ENCODE data around the gene PAK6. TPM values are rescaled to one million over a fixed set of nuclear protein-coding genes. Genes with fewer than 3 reads are reported as not detected.

The PAK6 gene
- total and polyA plus RNA-seq, 4 donors, result 0.05 to 0.17 (median 0.10) TPM

- TF ChIP-seq FOXA2 (IDR thresholded peaks at IDR 0.05) (no peak), GABPA (IDR thresholded peaks at IDR 0.05 in 1 of 2, conservative IDR thresholded peaks at IDR 0.05 in 1 of 2) (no peak), RXRA (IDR thresholded peaks at IDR 0.05) (no peak), YY1 (IDR thresholded peaks at IDR 0.05) (no peak), RAD21 (IDR thresholded peaks at IDR 0.05) (no peak), HNF4G (IDR thresholded peaks at IDR 0.05) (no peak), SP1 (IDR thresholded peaks at IDR 0.05) (no peak), CTCF (IDR thresholded peaks at IDR 0.05; ENCODE audit: low read depth, low read length, missing input control) (no peak), FOXA1 (IDR thresholded peaks at IDR 0.05) (no peak)
- TF ChIP-seq, protein P1, sequence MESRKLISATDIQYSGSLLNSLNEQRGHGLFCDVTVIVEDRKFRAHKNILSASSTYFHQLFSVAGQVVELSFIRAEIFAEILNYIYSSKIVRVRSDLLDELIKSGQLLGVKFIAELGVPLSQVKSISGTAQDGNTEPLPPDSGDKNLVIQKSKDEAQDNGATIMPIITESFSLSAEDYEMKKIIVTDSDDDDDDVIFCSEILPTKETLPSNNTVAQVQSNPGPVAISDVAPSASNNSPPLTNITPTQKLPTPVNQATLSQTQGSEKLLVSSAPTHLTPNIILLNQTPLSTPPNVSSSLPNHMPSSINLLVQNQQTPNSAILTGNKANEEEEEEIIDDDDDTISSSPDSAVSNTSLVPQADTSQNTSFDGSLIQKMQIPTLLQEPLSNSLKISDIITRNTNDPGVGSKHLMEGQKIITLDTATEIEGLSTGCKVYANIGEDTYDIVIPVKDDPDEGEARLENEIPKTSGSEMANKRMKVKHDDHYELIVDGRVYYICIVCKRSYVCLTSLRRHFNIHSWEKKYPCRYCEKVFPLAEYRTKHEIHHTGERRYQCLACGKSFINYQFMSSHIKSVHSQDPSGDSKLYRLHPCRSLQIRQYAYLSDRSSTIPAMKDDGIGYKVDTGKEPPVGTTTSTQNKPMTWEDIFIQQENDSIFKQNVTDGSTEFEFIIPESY (IDR thresholded peaks at IDR 0.05), result no peak
- TF ChIP-seq, protein P2, sequence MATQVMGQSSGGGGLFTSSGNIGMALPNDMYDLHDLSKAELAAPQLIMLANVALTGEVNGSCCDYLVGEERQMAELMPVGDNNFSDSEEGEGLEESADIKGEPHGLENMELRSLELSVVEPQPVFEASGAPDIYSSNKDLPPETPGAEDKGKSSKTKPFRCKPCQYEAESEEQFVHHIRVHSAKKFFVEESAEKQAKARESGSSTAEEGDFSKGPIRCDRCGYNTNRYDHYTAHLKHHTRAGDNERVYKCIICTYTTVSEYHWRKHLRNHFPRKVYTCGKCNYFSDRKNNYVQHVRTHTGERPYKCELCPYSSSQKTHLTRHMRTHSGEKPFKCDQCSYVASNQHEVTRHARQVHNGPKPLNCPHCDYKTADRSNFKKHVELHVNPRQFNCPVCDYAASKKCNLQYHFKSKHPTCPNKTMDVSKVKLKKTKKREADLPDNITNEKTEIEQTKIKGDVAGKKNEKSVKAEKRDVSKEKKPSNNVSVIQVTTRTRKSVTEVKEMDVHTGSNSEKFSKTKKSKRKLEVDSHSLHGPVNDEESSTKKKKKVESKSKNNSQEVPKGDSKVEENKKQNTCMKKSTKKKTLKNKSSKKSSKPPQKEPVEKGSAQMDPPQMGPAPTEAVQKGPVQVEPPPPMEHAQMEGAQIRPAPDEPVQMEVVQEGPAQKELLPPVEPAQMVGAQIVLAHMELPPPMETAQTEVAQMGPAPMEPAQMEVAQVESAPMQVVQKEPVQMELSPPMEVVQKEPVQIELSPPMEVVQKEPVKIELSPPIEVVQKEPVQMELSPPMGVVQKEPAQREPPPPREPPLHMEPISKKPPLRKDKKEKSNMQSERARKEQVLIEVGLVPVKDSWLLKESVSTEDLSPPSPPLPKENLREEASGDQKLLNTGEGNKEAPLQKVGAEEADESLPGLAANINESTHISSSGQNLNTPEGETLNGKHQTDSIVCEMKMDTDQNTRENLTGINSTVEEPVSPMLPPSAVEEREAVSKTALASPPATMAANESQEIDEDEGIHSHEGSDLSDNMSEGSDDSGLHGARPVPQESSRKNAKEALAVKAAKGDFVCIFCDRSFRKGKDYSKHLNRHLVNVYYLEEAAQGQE (IDR thresholded peaks at IDR 0.05), result no peak
- TF ChIP-seq, protein P3, sequence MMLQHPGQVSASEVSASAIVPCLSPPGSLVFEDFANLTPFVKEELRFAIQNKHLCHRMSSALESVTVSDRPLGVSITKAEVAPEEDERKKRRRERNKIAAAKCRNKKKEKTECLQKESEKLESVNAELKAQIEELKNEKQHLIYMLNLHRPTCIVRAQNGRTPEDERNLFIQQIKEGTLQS (IDR thresholded peaks at IDR 0.05), result no peak
- TF ChIP-seq, protein P4, sequence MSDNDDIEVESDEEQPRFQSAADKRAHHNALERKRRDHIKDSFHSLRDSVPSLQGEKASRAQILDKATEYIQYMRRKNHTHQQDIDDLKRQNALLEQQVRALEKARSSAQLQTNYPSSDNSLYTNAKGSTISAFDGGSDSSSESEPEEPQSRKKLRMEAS (IDR thresholded peaks at IDR 0.05), result no peak
- WGBS, result 82% methylated on average over 4 of the region's 4 CpGs
- Histone ChIP-seq H3K27me3 (ENCODE audit: control insufficient read depth in 4 of 4, insufficient read depth in 4 of 4, low read length in 3 of 4) (no peaks in the 10 kb centered on the region), H3K4me3 (ENCODE audit: low read depth in 1 of 3, low read length in 3 of 3) (no peak overlapping the region), H3K4me1 (ENCODE audit: control insufficient read depth in 4 of 4, insufficient read depth in 4 of 4, low read length in 3 of 4) (peaks cover 2 to 20% (median 9%) of the 10 kb centered on the region in 4 donors), H3K36me3 (ENCODE audit: control insufficient read depth in 4 of 4, insufficient read depth in 3 of 4, low read depth in 1 of 4, low read length in 3 of 4) (no peaks in the 10 kb centered on the region), H3K9me3 (ENCODE audit: control insufficient read depth in 4 of 4, low read length in 3 of 4) (no peaks in the 10 kb centered on the region), H3K27ac (ENCODE audit: low read depth in 1 of 2, low read length in 2 of 2) (no peak overlapping the region), H3K9ac (ENCODE audit: low read depth in 1 of 2, low read length in 2 of 2) (no peak overlapping the region)
- DNase-seq (ENCODE audit: low spot score), result no peak
These were observed 49.1 kb downstream of the PAK6 start for GRCh38 chr15:40287968-40288367.

DNA sequence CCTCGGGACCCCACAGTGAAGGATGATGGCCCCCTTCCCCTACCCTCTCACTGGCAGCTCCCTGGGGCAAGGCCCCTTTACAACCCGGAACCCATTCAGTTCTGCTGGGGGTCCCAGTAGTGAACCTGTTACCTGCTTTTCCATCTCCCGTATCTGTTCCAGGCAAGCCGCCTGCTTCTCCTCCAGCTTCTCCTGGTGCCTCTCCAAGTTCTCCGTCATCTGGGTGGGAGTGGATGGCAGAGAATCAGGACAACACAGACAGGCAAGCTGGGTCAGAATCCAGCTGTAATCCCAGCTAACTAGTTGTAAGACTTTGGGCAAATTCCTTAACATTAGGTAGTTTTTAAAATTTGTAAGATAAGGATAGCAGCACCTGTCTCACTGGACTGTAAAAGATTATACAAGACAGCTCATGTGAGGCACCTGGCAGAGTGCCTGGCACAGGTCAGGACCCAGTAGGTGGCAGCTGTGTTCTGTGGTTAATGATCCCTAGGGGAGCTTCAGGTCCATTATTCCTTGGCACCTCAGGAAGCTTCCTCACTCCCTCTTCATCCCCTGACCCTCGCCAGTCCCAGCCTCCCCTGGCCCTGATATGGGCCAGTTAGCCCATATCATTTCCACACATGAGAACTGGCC, 50.4 kb downstream of the PAK6 start:
- no peak for DNase-seq (ENCODE audit: low spot score)
- 42% methylated on average over 6 of the region's 6 CpGs for WGBS
- no peaks in the 10 kb centered on the region for H3K36me3 ChIP-seq (ENCODE audit: control insufficient read depth in 4 of 4, insufficient read depth in 3 of 4, low read depth in 1 of 4, low read length in 3 of 4)
- H3K9me3 ChIP-seq (ENCODE audit: control insufficient read depth in 4 of 4, low read length in 3 of 4), result no peaks in the 10 kb centered on the region
- no peak overlapping the region for H3K4me3 ChIP-seq (ENCODE audit: low read depth in 1 of 3, low read length in 3 of 3)
- no peaks in the 10 kb centered on the region for H3K27me3 ChIP-seq (ENCODE audit: control insufficient read depth in 4 of 4, insufficient read depth in 4 of 4, low read length in 3 of 4)
- no peak overlapping the region for H3K9ac ChIP-seq (ENCODE audit: low read depth in 1 of 2, low read length in 2 of 2)
- peaks cover 2 to 18% (median 8%) of the 10 kb centered on the region in 4 donors for H3K4me1 ChIP-seq (ENCODE audit: control insufficient read depth in 4 of 4, insufficient read depth in 4 of 4, low read length in 3 of 4)
- no peak overlapping the region for H3K27ac ChIP-seq (ENCODE audit: low read depth in 1 of 2, low read length in 2 of 2)
- no peak for TF ChIP-seq RAD21 (IDR thresholded peaks at IDR 0.05)
- no peak for TF ChIP-seq EGR1 (IDR thresholded peaks at IDR 0.05; ENCODE audit: low read depth in 2 of 2)
- no peak for TF ChIP-seq FOXA2 (IDR thresholded peaks at IDR 0.05)
- TF ChIP-seq SP1 (IDR thresholded peaks at IDR 0.05), result no peak
- TF ChIP-seq JUND (IDR thresholded peaks at IDR 0.05), result no peak
- no peak for TF ChIP-seq TAF1 (conservative IDR thresholded peaks at IDR 0.05)
- TF ChIP-seq, protein P2 (IDR thresholded peaks at IDR 0.05), result peak; percentile 98
- TF ChIP-seq, protein P1 (IDR thresholded peaks at IDR 0.05), result no peak
- peak; percentile 27 to 32 for TF ChIP-seq HNF4A (conservative IDR thresholded peaks at IDR 0.05)
- peak in 1 of 2 donors; percentile 42 for TF ChIP-seq RXRA (IDR thresholded peaks at IDR 0.05)
- peak; percentile 45 for TF ChIP-seq NR2F2 (IDR thresholded peaks at IDR 0.05)
- TF ChIP-seq FOXA1 (IDR thresholded peaks at IDR 0.05), result no peak
- TF ChIP-seq GABPA (IDR thresholded peaks at IDR 0.05 in 1 of 2, conservative IDR thresholded peaks at IDR 0.05 in 1 of 2), result no peak

All from liver (tissue), 9 donors.